Nephron (organoid): ENCODE results near the gene MYOD1.
A peak's percentile ranks its signal among the peaks of the same experiment; 100 is the strongest.

Experiments used
- H3K27ac Mint-ChIP-seq, 3 experiments: 2 replicates each; pipeline ENCODE4 v1.8.0; 2020; ENCODE audit warnings: mixed read lengths in 3 of 3, mild to moderate bottlenecking in 2 of 3, moderate library complexity in 1 of 3
- H3K27me3 Mint-ChIP-seq: 2 replicates; pipeline ENCODE4 v1.8.0; 2021; ENCODE audit warnings: low read depth, mild to moderate bottlenecking, moderate library complexity, mixed read lengths
- H3K36me3 Mint-ChIP-seq: 2 replicates; pipeline ENCODE4 v1.8.0; 2020; ENCODE audit warnings: low read depth, mixed read lengths
- H3K4me1 Mint-ChIP-seq: 2 replicates; pipeline ENCODE4 v1.8.0; 2020; ENCODE audit warnings: mixed read lengths
- H3K4me3 Mint-ChIP-seq, 3 experiments: 2 replicates each; pipeline ENCODE4 v1.8.0; 2020; ENCODE audit warnings: mild to moderate bottlenecking in 3 of 3, mixed read lengths in 3 of 3, moderate library complexity in 2 of 3
- H3K9me3 Mint-ChIP-seq: 2 replicates; pipeline ENCODE4 v1.8.0; 2020; ENCODE audit warnings: mixed read lengths
- CTCF ChIP-seq, 3 experiments: fragments of 200-600 bp; sonication (generic); IDR thresholded peaks; one replicate each; pipeline ENCODE4 v1.5.0; 2021; ENCODE audit warnings: antibody characterized with exemption in 3 of 3; ENCODE audit not compliant: unreplicated experiment in 3 of 3

The MYOD1 gene

GRCh38 chr11:17722000-17722643 lies 2.8 kb downstream of the MYOD1 start:
- H3K36me3 Mint-ChIP-seq = no peaks in the 10 kb centered on the region
- peak; percentile 9 to 25 (median 25) for TF ChIP-seq CTCF (IDR thresholded peaks at IDR 0.05; ENCODE audit: unreplicated experiment in 3 of 3)
- H3K27ac Mint-ChIP-seq = no peak overlapping the region
- peak overlapping the region; percentile 64 to 86 (median 76) for H3K4me3 Mint-ChIP-seq
- H3K27me3 Mint-ChIP-seq = peaks cover 69% of the 10 kb centered on the region
- H3K4me1 Mint-ChIP-seq = peaks cover 5% of the 10 kb centered on the region
- H3K9me3 Mint-ChIP-seq = no peaks in the 10 kb centered on the region

- no peak for TF ChIP-seq CTCF (IDR thresholded peaks at IDR 0.05; ENCODE audit: unreplicated experiment in 3 of 3)
- Mint-ChIP-seq H3K4me1 (peaks cover 5% of the 10 kb centered on the region), H3K36me3 (no peaks in the 10 kb centered on the region), H3K27ac (no peak overlapping the region), H3K9me3 (no peaks in the 10 kb centered on the region), H3K27me3 (peaks cover 88% of the 10 kb centered on the region), H3K4me3 (no peak overlapping the region)
Measured at GRCh38 chr11:17724020-17724908, 4.9 kb downstream of the MYOD1 start.

GRCh38 chr11:17725174-17725573 lies 5.8 kb downstream of the MYOD1 start:
- H3K4me3 Mint-ChIP-seq = no peak overlapping the region
- peaks cover 86% of the 10 kb centered on the region for H3K27me3 Mint-ChIP-seq
- no peaks in the 10 kb centered on the region for H3K36me3 Mint-ChIP-seq
- peaks cover 5% of the 10 kb centered on the region for H3K4me1 Mint-ChIP-seq
- no peak for TF ChIP-seq CTCF (IDR thresholded peaks at IDR 0.05; ENCODE audit: unreplicated experiment in 3 of 3)
- no peaks in the 10 kb centered on the region for H3K9me3 Mint-ChIP-seq
- H3K27ac Mint-ChIP-seq = no peak overlapping the region

- no peak overlapping the region for H3K27ac Mint-ChIP-seq
- TF ChIP-seq CTCF (IDR thresholded peaks at IDR 0.05; ENCODE audit: unreplicated experiment in 3 of 3) = no peak
- H3K9me3 Mint-ChIP-seq = no peaks in the 10 kb centered on the region
- H3K4me3 Mint-ChIP-seq = no peak overlapping the region
- H3K36me3 Mint-ChIP-seq = no peaks in the 10 kb centered on the region
- peaks cover 72% of the 10 kb centered on the region for H3K27me3 Mint-ChIP-seq
- peaks cover 11% of the 10 kb centered on the region for H3K4me1 Mint-ChIP-seq
Measured at GRCh38 chr11:17730137-17730536, 10.8 kb downstream of the MYOD1 start.

- H3K4me1 Mint-ChIP-seq = peaks cover 11% of the 10 kb centered on the region
- no peak overlapping the region for H3K4me3 Mint-ChIP-seq
- peak; percentile 79 to 85 (median 84) for TF ChIP-seq CTCF (IDR thresholded peaks at IDR 0.05; ENCODE audit: unreplicated experiment in 3 of 3)
- peaks cover 71% of the 10 kb centered on the region for H3K27me3 Mint-ChIP-seq
- H3K36me3 Mint-ChIP-seq = no peaks in the 10 kb centered on the region
- no peaks in the 10 kb centered on the region for H3K9me3 Mint-ChIP-seq
- H3K27ac Mint-ChIP-seq = no peak overlapping the region
Measured at GRCh38 chr11:17730608-17731462, 11.5 kb downstream of the MYOD1 start.
